Activated T-helper 1 cell treated with anti-CD3 and anti-CD28 coated beads, Interleukin-12 subunit alpha, Interleukin-12 subunit beta, Interleukin-2, Interleukin-4 antibody, amounts not matched to agents 30 ng/mL and 10 ng/mL and 1 ng/mL, durations not matched to agents 14 hours and 24 hours and 36 hours (primary cell): ENCODE results near the gene HTR2C. TPM values are rescaled to one million over a fixed set of nuclear protein-coding genes. Genes with fewer than 3 reads are reported as not detected.
"Not testable (repeated sequence)": the region's sequence is repeated elsewhere in the genome, so short reads cannot be mapped to it uniquely, and the experiment has no call there.

Source experiments
- DNase-seq: peaks from one replicate; pipeline ENCODE4 v3.0.0; 2021; ENCODE audit warnings: low spot score
- H3K27ac Mint-ChIP-seq: one replicate; pipeline ENCODE4 v1.8.0; 2021; ENCODE audit warnings: mild to moderate bottlenecking, mixed read lengths
- H3K27me3 Mint-ChIP-seq: one replicate; pipeline ENCODE4 v1.8.0; 2022; ENCODE audit warnings: mild to moderate bottlenecking, moderate library complexity, mixed read lengths; ENCODE audit not compliant: insufficient read depth
- H3K36me3 Mint-ChIP-seq: one replicate; pipeline ENCODE4 v1.8.0; 2021; ENCODE audit warnings: low read depth, mixed read lengths
- H3K4me1 Mint-ChIP-seq: one replicate; pipeline ENCODE4 v1.8.0; 2021; ENCODE audit warnings: low read depth, mixed read lengths
- H3K4me3 Mint-ChIP-seq: one replicate; pipeline ENCODE4 v1.8.0; 2021; ENCODE audit warnings: mild to moderate bottlenecking, moderate library complexity, mixed read lengths
- H3K9me3 Mint-ChIP-seq: one replicate; pipeline ENCODE4 v1.8.0; 2021; ENCODE audit warnings: mixed read lengths
- intact Hi-C: fragments of 100-400 bp; cut with micrococcal nuclease; formaldehyde crosslinking; loops from one replicate; pipeline ENCODE4 v1.15.1; 2024
- total RNA-seq: library from RNA; stranded (reverse); gene quantifications from 2 replicates; pipeline ENCODE4 v1.2.3, GENCODE V29; 2022

HTR2C gene
- total RNA-seq, 1 donor from 2014 or later: not detected

DNA sequence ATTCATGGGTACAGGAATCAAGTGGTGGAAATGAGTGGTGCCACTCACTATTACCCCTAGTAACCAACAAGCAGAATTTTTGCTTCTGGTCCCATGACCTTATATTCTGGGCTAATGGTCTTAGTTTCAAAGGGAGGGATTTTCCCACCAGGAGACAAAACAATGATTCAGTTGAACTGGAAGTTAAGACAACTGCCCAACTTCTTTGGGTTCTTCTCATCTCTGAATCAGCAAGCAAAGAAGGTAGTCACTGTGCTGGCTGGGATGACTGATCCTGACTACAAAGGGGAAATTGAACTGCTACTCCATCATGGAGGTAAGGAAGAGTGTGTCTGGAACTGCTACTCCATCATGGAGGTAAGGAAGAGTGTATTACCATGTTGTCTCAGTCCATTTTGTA is 346.3 kb downstream of the HTR2C start:
- Mint-ChIP-seq H3K27ac (no peak overlapping the region), H3K4me1 (no peaks in the 10 kb centered on the region), H3K9me3 (peaks cover 15% of the 10 kb centered on the region), H3K36me3 (no peaks in the 10 kb centered on the region), H3K27me3 (no peaks in the 10 kb centered on the region), H3K4me3 (no peak overlapping the region)
- DNase-seq: no peak
- intact Hi-C loops: no loop called here

DNA sequence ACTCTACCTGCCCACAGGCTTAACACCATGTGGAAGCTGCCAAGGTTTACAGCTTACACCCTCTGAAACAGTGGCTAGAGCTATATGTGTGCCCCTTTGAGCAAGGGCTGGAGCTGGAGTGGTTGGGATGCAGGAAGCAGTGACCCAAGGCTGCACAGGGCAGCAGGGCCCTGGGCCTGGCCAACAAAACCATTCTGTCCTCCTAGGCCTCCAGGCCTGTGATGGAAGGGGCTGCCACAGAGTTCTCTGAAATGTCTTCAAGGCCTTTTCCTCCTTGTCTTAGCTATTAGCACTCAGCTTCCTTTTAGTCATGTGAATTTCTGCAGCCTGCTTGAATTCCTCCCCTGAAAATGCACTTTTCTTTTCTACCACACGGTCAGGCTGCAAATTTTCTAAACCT is 348.7 kb downstream of the HTR2C start:
- Mint-ChIP-seq H3K36me3 (no peaks in the 10 kb centered on the region), H3K27ac (no peak overlapping the region), H3K9me3 (peaks cover 15% of the 10 kb centered on the region), H3K27me3 (no peaks in the 10 kb centered on the region), H3K4me1 (no peaks in the 10 kb centered on the region), H3K4me3 (no peak overlapping the region)
- DNase-seq: no peak
- intact Hi-C loops: no loop called here

DNA sequence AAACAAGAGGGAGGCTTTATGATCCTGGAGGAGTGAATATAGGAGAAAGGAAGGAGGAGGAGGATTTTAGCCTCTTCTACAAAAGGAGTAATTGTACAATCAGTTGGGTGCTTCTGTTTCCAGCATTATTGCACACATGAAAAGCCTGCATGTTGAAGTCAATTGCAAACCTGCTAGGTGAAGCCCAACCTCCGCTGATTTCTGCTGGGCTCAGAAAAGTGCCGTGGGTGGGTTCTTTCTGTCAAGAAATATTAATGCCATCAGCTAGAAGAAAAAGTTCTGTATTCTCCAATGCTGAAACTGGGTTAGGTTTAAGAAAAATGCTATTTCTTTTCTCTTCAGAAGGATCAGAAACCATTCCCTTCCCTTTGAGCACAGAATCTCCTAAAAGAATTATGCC is 349.4 kb downstream of the HTR2C start:
- H3K27ac Mint-ChIP-seq, H3K36me3 Mint-ChIP-seq, H3K4me1 Mint-ChIP-seq, intact Hi-C loops, H3K4me3 Mint-ChIP-seq, DNase-seq, H3K27me3 Mint-ChIP-seq: not testable (repeated sequence)
- H3K9me3 Mint-ChIP-seq: peaks cover 15% of the 10 kb centered on the region

GRCh38 chrX:114937090-114937489 is 353.2 kb downstream of the HTR2C start:
- not testable (repeated sequence) for H3K4me1 Mint-ChIP-seq, H3K27me3 Mint-ChIP-seq

DNA sequence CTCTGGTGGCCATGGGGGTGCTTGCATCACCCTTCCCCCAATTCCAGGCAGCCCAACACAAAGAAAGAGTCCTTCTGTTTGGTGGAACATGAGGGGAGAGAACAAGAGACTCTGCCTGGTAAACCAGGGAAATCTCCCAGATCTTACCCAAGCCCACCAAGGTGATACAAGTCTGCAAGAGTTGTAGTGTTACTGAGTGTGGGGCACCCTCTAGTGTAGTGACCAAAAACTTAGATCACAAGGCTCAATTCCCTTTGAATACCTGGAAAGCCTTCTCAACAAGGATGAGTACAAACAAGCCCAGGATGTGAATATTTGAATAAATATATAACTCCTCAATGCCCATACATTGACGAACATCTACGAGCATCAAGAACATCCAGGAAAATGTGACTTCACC is 368.8 kb downstream of the HTR2C start:
- DNase-seq: no peak
- Mint-ChIP-seq H3K27me3 (no peaks in the 10 kb centered on the region), H3K4me1 (no peaks in the 10 kb centered on the region), H3K4me3 (no peak overlapping the region), H3K27ac (no peak overlapping the region), H3K36me3 (no peaks in the 10 kb centered on the region), H3K9me3 (no peaks in the 10 kb centered on the region)
- intact Hi-C loops: no loop called here

More at GRCh38 chrX:114937090-114937489, 353.2 kb downstream of the HTR2C start:
- intact Hi-C loops, DNase-seq, H3K4me3 Mint-ChIP-seq, H3K27ac Mint-ChIP-seq, H3K36me3 Mint-ChIP-seq: not testable (repeated sequence)
- H3K9me3 Mint-ChIP-seq: peaks cover 17% of the 10 kb centered on the region
